Skeletal muscle cell (primary cell): ENCODE results near the gene CCR3.
A peak's percentile ranks its signal among the peaks of the same experiment; 100 is the strongest.

Experiments
- DNase-seq: peaks from one replicate; pipeline ENCODE4 v3.0.0-alpha.2; 2010; ENCODE audit warnings: low read depth
- H3K4me3 ChIP-seq: 2 replicates; pipeline ENCODE4 v1.5.1; 2011; ENCODE audit warnings: low read depth, mild to moderate bottlenecking, control low read depth, low read length, moderate library complexity

CCR3 gene

DNA sequence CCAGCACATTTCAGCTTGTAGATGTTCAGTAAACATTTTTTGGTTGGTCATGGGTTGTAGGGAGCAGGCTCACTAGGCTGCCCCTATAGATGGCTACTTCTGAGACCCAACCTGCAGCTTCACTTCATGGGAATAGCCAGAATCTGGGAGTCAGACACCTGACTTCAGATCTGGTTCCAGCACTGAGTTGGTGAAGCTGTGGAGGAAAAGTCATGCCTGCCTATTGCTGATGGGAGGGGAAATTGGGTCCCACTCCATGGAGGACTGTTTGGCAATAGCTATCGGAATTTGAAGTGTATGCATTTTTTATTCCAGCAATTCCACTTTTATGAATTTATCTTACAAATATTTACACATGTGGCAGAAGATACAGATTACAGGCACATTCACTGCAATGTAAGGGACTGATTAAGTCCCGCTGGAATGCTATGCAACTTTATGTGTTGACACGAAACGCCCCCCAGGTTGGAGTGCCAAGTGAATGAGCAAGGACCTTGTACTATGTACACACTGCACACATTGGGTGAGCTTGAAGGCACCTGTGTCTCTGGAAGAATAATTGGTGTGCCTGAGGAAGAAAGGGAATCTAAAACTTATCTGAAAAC is 26.3 kb upstream of the CCR3 start:
- no peak for DNase-seq

DNA sequence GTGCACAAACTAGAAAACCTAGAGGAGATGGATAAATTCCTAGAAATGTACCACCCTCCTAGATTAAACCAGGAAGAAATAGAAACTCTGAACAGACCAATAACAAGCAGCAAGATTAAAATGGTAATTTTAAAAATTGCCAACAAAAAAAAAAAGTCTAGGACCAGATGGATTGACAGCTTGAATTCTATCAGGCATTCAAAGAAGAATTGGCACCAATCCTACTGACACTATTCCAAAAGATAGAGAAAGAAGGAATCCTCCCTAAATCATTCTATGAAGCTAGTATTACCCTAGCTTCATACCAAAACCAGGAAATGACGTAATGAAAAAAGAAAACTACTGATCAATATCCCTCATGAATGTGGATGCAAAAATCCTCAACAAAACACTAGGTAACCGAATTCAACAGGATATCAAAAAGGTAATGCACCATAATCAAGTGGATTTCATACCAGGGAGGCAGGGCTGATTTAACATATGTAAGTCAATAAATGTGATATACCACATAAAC is 24.0 kb upstream of the CCR3 start:
- no peak overlapping the region for H3K4me3 ChIP-seq
- DNase-seq, result no peak

More for the DNA sequence above, 26.3 kb upstream of the CCR3 start:
- H3K4me3 ChIP-seq, result no peak overlapping the region

DNA sequence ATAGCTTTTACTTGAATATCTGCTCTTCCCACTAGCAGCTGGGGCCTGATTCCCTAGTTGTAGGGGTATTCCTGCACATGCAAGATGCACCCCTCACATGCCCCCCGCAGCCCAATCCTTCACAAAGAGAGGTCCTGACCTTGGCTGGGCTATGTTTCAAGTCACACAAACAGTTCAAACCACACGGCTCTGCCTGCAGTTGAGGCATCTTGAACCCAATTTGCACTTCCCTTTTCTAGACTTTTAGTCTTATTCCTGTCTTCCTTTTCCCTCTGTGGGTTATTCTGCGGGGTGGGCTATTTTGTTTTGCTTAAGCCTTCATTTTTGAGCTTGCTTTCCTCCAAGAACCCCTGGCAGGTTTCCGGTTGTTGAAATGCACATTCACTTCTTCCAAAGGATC is 20.9 kb upstream of the CCR3 start:
- DNase-seq, result no peak
- no peak overlapping the region for H3K4me3 ChIP-seq

DNA sequence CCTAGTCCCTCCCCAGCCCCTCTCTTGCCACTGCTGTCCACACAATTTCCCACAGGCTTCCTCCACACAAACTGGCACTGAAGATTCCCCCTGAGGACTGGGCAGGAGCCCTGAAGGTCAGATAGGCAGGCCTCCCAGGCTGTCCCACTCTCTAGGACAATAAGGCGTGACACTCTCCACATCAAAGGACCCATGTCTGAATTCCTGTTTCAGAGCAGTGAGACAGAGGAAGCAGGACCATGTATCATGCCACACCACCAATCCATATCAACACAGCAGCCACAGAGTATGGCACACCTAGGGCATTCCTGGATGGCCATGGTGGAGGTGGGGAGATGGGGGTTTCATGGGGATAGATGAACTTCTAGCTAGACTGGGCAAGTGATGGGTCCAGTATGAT is 20.3 kb upstream of the CCR3 start:
- no peak for DNase-seq
- no peak overlapping the region for H3K4me3 ChIP-seq

DNA sequence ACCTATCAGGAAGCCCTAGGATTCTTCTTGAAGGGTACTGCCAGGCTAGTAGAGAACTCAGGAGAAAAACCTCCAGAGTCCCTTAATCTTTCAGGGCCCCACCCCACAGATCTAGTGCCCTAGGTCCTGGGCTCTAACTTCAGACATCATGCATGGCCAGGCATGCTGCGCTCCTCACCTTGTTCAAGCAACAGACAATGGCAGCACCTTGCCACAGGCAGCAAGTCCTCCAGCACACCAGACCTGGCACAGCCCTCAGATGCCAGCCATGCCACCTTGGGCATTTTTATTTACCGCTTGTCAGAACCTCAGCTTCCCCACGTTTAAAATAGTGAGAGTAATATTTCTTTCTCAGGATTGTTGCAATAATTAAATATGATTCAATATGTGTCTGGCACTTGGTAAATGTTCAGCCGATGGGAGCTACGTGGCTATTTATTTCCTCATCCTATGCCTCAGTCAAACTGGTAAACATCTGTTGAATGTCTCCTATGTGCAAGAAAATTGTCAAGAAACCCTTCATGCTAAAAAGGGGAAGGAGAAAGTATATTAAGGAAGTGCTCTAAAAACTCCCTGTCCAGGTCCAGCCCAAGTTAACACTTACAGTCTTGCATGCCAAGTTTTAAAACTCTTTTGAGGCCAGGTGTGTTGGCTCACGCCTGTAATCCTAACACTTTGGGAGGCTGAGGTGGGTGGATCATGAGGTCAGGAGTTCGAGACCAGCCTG is 19.7 kb upstream of the CCR3 start:
- H3K4me3 ChIP-seq, result no peak overlapping the region
- no peak for DNase-seq

- H3K4me3 ChIP-seq, result no peak overlapping the region
- peak; percentile 11 for DNase-seq
These were observed 13.7 kb upstream of the CCR3 start for GRCh38 chr3:46228260-46229242.

GRCh38 chr3:46231323-46231722 is 10.9 kb upstream of the CCR3 start:
- H3K4me3 ChIP-seq, result no peak overlapping the region
- DNase-seq, result no peak

GRCh38 chr3:46233194-46233593 is 9.1 kb upstream of the CCR3 start:
- no peak overlapping the region for H3K4me3 ChIP-seq
- DNase-seq, result no peak

DNA sequence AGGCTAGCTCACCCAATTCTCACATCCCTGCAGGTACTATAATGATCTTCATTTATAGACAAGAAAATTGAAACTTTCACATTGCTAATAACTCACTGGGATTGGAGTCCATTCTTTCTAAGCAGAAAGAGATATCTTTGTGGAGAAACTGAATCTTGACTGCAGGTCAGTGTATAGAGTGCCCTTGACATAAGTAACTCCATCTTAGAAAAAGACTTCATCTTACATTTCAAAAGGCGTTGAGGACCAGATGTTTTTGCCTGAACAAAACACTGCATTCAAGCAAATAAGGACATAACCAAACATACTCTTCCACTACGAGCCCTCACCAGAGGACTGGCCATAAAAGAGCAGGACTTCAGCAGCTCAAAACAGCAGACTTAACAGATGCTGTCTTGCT is 6.8 kb upstream of the CCR3 start:
- H3K4me3 ChIP-seq, result no peak overlapping the region
- no peak for DNase-seq

DNA sequence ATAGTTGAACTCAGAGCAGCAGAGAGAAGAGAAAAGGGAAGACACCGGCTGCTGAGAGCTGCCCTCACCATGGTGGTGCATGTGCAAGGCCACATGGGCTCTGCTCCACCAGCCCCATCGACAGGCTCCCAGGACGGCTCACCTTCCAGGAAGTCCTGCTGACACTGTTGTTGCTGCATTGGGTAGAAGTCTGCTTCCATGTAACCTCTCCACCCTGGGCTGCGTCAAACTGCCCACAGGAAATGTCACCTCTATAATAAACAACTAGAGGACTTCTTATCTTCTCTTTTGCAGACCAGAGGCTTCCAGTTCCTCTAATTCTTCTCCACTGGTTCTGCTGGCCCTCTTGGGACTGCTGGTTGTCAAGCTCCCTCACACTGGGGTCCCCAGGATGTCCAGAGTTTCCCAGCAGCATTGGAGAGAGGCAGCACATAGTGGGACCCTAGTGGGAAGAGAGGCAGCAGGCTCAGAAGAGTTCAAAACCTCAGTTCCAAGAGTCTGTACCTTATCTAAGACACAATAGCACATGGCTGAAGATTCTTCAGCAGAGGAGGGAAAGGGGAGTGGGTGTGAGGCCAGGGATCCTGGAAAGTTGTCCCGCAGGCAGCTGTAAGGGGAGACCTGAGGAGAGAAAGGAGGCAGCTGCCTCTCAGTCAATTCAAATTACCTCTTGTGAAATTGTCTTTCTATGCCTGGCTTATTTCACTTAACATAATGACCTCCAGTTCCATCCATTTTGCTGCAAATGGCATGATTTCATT is 5.8 kb upstream of the CCR3 start:
- H3K4me3 ChIP-seq, result no peak overlapping the region
- DNase-seq, result no peak

DNA sequence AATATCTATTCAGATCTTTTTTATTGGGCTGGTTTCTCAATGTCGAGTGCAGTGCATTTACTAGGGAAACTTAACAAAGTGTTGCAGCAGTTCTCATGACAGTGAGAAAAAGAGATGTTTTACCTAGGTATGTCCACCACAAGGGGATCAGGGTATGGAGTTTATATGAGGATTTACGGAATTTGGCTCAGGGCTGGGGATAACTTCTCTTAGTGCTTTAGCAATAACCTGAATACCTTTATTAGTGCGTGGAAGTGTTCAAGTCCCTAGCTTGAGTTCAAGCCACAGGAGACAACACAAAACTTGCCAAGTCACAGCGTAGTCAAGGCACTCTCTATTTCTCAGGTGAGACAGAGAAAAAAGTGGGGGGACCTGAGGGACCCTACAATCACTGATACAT is 3.9 kb upstream of the CCR3 start:
- DNase-seq, result no peak
- H3K4me3 ChIP-seq, result no peak overlapping the region

DNA sequence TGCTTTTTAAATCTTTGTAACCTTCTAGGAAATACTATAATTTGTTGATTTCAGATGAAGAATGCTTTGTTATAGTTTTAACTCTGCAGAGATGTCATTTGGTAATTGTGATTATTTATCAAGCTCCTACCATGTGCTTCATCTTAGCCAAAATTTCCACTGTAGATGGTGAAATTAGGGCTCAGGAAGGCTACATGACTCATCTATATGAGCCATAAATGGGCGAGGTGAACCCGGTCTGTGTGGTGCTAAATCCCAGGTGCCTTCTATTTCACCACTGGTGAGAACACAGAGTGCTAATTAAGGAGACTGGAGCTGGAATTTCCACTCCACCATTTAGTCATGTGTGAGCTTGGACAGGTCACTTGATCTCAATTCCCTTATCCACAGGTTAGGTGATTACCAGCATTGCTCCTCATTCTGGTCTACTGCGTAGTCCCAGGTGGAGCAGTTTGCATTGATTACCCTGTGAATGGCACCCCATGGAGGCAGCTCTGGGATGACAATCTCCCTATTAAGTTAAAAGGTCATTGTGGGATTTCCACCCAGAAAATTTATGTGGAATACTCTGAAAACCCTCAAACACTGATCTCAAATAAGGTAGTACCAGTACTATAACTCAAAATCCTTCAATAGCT is 2.8 kb upstream of the CCR3 start:
- no peak for DNase-seq
- H3K4me3 ChIP-seq, result no peak overlapping the region

GRCh38 chr3:46239952-46240351 is 2.3 kb upstream of the CCR3 start:
- DNase-seq, result no peak
- no peak overlapping the region for H3K4me3 ChIP-seq

DNA sequence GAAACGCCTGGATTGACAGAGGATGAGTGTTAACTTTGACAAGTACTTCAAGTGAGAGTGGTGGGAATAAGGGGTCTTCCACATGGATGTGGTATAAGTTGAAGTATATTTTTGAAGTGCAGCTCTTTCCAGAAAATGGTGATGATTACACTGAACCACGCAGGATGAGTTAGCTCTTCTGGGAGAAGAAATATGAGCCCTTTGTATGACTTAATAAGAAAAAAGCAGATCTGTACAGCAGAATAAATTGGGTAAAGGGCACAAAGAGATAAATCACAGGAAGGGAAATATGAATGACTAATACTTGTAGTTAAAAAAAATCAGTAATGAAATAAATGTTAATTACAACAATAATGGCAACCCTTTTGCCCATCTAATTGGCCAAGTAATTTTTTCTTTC is 1.3 kb downstream of the CCR3 start:
- H3K4me3 ChIP-seq, result no peak overlapping the region
- DNase-seq, result no peak

GRCh38 chr3:46245146-46245545 is 2.9 kb downstream of the CCR3 start:
- no peak overlapping the region for H3K4me3 ChIP-seq
- DNase-seq, result no peak

DNA sequence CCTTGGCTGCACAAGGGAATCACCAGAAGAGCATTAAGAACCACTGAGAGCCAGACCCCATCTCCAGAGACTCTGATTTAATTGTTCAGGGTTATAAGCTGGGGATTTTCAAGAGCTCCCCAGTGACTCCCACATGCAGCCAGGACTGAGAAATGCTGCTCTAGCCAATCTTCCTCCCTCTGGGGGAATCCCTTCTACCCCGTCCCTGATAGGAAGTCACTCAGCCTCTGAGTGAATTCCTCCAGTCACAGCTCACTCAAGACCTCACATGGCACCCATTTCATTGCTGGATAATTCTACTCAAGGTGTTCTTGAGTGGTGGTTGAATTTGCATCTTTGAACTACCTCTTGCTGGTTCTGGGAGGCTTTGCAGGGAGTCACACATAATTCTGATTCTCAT is 10.7 kb downstream of the CCR3 start:
- DNase-seq, result no peak
- H3K4me3 ChIP-seq, result no peak overlapping the region

- no peak for DNase-seq
- no peak overlapping the region for H3K4me3 ChIP-seq
These were observed 16.3 kb downstream of the CCR3 start for GRCh38 chr3:46258525-46258924.

DNA sequence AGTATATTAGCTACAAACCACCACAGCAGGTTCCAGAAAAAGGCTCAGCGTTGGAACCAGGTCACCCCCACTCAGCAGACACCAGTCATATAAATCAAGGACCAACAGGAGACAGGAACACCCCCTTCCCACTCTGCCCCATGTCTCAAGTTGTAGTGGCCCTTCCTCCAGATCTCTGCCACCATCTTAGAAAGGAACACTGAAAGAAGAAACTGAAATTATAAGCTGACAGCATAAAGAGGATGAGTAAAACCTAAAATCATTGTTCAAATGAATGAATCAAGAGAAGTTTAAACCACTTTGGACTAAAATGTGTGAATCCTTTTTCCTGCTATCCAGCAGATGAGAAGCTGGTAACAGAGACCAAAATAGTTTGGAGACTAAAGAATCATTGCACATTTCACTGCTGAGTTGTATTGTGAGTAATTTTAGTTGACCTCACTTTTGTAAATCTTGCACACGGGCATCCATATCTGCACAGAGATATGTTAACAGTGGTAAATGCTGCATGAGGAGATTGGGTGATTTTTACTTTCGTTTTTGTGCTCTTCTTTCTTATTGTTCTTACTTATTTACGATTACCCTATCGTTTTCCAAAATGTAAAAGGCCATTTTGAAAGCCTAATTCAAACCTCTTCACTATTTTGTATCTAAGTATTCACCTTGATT is 19.8 kb downstream of the CCR3 start:
- H3K4me3 ChIP-seq, result no peak overlapping the region
- no peak for DNase-seq
